Measurements from ENCODE around the gene ST3GAL3. TPM values are rescaled to one million over a fixed set of nuclear protein-coding genes. Genes with fewer than 3 reads are reported as not detected.

ST3GAL3 gene
- total RNA-seq, 4 donors from 2014 or later = 4.4 to 19.0 (median 6.1) TPM

DNA sequence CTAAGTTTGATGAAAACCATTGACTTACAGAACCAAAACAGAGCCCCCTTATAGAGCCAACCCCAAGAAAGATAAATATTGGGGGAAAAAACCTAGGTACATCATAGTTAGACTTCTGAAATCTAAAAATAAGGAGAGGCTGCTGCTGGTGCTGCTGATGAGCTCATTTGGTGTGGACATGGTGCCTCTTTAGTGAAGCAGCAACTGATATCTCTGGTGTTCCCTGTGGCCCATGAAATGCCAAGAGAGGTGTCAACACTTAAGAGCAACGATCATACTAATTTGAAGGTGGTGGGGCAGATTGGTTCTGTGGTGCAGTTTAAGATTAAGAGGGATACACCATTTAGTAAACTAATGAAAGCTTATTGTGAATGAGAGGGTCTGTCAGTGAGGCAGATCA is 35.9 kb downstream of the ST3GAL3 start:
- TF ChIP-seq POLR2A (IDR thresholded peaks at IDR 0.05) = no peak
- TF ChIP-seq, protein P1, sequence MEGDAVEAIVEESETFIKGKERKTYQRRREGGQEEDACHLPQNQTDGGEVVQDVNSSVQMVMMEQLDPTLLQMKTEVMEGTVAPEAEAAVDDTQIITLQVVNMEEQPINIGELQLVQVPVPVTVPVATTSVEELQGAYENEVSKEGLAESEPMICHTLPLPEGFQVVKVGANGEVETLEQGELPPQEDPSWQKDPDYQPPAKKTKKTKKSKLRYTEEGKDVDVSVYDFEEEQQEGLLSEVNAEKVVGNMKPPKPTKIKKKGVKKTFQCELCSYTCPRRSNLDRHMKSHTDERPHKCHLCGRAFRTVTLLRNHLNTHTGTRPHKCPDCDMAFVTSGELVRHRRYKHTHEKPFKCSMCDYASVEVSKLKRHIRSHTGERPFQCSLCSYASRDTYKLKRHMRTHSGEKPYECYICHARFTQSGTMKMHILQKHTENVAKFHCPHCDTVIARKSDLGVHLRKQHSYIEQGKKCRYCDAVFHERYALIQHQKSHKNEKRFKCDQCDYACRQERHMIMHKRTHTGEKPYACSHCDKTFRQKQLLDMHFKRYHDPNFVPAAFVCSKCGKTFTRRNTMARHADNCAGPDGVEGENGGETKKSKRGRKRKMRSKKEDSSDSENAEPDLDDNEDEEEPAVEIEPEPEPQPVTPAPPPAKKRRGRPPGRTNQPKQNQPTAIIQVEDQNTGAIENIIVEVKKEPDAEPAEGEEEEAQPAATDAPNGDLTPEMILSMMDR (IDR thresholded peaks at IDR 0.05) = no peak
- DNase-seq = no peak
- H3K4me3 ChIP-seq = no peak overlapping the region
- no peaks in the 10 kb centered on the region for H3K9me3 ChIP-seq
- no peaks in the 10 kb centered on the region for H3K4me1 ChIP-seq
- no peak overlapping the region for H3K27ac ChIP-seq
- H3K36me3 ChIP-seq = no peaks in the 10 kb centered on the region
- H3K27me3 ChIP-seq = no peaks in the 10 kb centered on the region

DNA sequence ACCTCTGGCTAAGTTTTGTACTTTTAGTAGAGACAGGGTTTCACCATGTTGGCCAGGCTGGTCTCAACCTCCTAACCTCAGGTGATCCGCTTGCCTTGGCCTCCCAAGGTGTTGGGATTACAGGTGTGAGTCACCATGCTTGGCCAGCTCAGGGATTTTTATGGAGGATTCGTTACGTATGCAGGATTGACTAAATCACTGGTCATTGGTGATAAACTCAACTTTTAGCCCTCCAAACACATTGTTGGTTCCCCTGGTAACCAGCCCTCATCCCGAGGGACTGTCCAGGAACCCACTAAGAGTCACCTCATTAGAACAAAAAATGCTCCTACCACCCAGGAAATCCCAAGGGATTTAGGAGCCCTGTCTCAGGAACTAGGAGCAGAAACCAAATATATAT is 40.4 kb downstream of the ST3GAL3 start:
- Histone ChIP-seq H3K27me3 (no peaks in the 10 kb centered on the region), H3K36me3 (no peaks in the 10 kb centered on the region), H3K4me1 (no peaks in the 10 kb centered on the region), H3K9me3 (no peaks in the 10 kb centered on the region), H3K4me3 (no peak overlapping the region), H3K27ac (no peak overlapping the region)
- TF ChIP-seq, protein P1 (IDR thresholded peaks at IDR 0.05) = no peak
- no peak for TF ChIP-seq POLR2A (IDR thresholded peaks at IDR 0.05)
- DNase-seq = no peak

DNA sequence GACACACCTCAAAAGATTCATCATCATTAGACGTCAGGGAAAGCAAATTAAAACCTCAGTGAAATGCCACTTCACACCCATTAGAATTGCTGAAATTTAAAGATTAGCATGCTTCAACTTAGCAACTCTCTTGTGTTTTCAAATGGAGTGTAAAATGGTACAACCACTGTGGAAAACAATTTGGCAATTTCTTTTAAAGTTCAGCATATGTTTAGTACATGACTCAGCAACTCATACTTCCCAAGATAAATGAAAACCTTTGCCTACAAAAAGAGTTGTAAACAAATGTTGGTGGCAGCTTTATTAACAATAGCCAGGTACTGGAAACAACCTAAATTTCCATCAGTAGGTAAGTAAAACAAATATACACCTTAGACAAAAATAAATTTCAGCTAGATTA is 42.7 kb downstream of the ST3GAL3 start:
- no peaks in the 10 kb centered on the region for H3K27me3 ChIP-seq
- TF ChIP-seq, protein P1 (IDR thresholded peaks at IDR 0.05) = no peak
- TF ChIP-seq POLR2A (IDR thresholded peaks at IDR 0.05) = no peak
- no peaks in the 10 kb centered on the region for H3K9me3 ChIP-seq
- no peaks in the 10 kb centered on the region for H3K36me3 ChIP-seq
- H3K4me3 ChIP-seq = no peak overlapping the region
- no peak for DNase-seq
- no peak overlapping the region for H3K27ac ChIP-seq
- H3K4me1 ChIP-seq = no peaks in the 10 kb centered on the region

DNA sequence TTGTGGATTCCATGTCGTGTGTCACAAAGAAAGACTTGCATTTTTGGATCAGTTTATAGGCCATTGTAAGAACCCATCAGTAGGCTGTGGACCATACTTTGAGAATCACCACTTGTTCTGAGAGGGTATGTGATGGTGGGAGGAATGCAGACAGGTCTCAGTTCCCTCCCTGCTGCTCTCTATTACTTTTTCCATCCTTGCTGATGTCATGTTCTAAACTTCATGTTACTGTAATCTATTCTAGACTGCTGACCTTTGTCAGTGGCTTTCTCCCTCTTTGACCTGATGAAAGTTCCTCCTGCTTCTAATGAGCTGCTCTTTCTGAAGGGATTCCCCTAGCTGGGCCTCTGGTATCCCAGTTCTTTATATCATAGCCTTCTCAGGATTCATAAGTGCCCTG is 46.1 kb downstream of the ST3GAL3 start:
- TF ChIP-seq POLR2A (IDR thresholded peaks at IDR 0.05) = no peak
- TF ChIP-seq, protein P1 (IDR thresholded peaks at IDR 0.05) = no peak
- H3K27ac ChIP-seq = no peak overlapping the region

DNA sequence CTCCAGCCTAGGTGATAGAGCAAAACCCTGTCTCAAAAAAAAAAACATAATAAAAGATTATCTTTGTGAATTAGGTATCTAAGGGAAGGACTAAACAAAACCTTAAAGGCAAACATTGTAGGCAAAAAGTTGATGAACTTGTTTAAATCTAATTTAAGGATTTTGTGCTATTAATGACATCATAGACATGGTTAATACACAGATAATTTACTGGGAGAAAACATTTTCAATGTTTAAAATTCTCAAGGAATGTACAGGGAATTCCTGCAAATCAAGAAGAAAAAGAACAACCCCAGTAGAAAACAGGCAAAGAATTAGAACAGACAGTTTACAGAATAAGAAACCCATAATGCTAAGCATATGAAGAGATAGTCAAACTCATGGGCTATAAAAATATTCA is 47.6 kb downstream of the ST3GAL3 start:
- Histone ChIP-seq H3K27me3 (no peaks in the 10 kb centered on the region), H3K27ac (no peak overlapping the region), H3K4me3 (no peak overlapping the region), H3K36me3 (no peaks in the 10 kb centered on the region), H3K4me1 (no peaks in the 10 kb centered on the region), H3K9me3 (no peaks in the 10 kb centered on the region)
- DNase-seq = no peak
- TF ChIP-seq, protein P1 (IDR thresholded peaks at IDR 0.05) = no peak
- TF ChIP-seq POLR2A (IDR thresholded peaks at IDR 0.05) = no peak

More for the DNA sequence above, 46.1 kb downstream of the ST3GAL3 start:
- Histone ChIP-seq H3K4me1 (no peaks in the 10 kb centered on the region), H3K36me3 (no peaks in the 10 kb centered on the region), H3K4me3 (no peak overlapping the region), H3K27me3 (no peaks in the 10 kb centered on the region), H3K9me3 (no peaks in the 10 kb centered on the region)
- no peak for DNase-seq

Measured in Peyer's patch (tissue), 4 donors.